OCI-LY1 (cell line): Measurements from ENCODE around the gene ELOF1.

Experiments
- H2AFZ ChIP-seq: fragments of 200-600 bp; sonication (generic), shearing (Covaris generic); 2 replicates; pipeline ENCODE4 v1.6.0; 2014; ENCODE audit warnings: antibody characterized with exemption, mild to moderate bottlenecking, low read length
- H3F3A ChIP-seq: fragments of 200-600 bp; sonication (generic), shearing (Covaris generic); 2 replicates; pipeline ENCODE4 v1.6.0; 2014; ENCODE audit warnings: mild to moderate bottlenecking, antibody characterized with exemption, low read length, moderate library complexity; ENCODE audit not compliant: insufficient read depth
- H3K27ac ChIP-seq: fragments of 200-600 bp; sonication (generic); 2 replicates; pipeline ENCODE4 v1.5.1; 2014; ENCODE audit warnings: low read length, mixed run types, mild to moderate bottlenecking, low read depth; ENCODE audit not compliant: poor library complexity, severe bottlenecking
- H3K27me3 ChIP-seq: fragments of 200-600 bp; sonication (generic); 2 replicates; pipeline ENCODE4 v1.6.0; 2014; ENCODE audit warnings: antibody characterized with exemption, mild to moderate bottlenecking, low read length, moderate library complexity; ENCODE audit not compliant: insufficient read depth
- H3K36me3 ChIP-seq: fragments of 200-600 bp; sonication (generic); 2 replicates; pipeline ENCODE4 v1.6.1; 2014; ENCODE audit warnings: mild to moderate bottlenecking, antibody characterized with exemption, low read length, moderate library complexity, mixed read lengths; ENCODE audit not compliant: insufficient read depth
- H3K4me1 ChIP-seq: fragments of 200-600 bp; sonication (generic); 2 replicates; pipeline ENCODE4 v1.5.1; 2014; ENCODE audit warnings: mild to moderate bottlenecking, low read length, moderate library complexity; ENCODE audit not compliant: insufficient read depth, severe bottlenecking
- H3K4me2 ChIP-seq: fragments of 200-600 bp; sonication (generic), shearing (Covaris generic); 2 replicates; pipeline ENCODE4 v1.6.1; 2014; ENCODE audit warnings: low read length
- H3K4me3 ChIP-seq: fragments of 200-600 bp; sonication (generic); 2 replicates; pipeline ENCODE4 v1.5.1; 2014; ENCODE audit warnings: low read length, low read depth, mild to moderate bottlenecking, mixed read lengths; ENCODE audit not compliant: poor library complexity, severe bottlenecking
- H3K79me2 ChIP-seq: fragments of 200-600 bp; shearing (Covaris generic); 2 replicates; pipeline ENCODE4 v1.6.1; 2016; ENCODE audit warnings: mixed run types, low read length, mixed read lengths; ENCODE audit not compliant: insufficient read depth
- H3K9ac ChIP-seq: fragments of 200-600 bp; sonication (generic), shearing (Covaris generic); 2 replicates; pipeline ENCODE4 v1.6.1; 2014; ENCODE audit warnings: mild to moderate bottlenecking, low read length, mixed read lengths
- H3K9me2 ChIP-seq: fragments of 200-600 bp; sonication (generic), shearing (Covaris generic); 2 replicates; pipeline ENCODE4 v1.6.1; 2014; ENCODE audit warnings: low read depth, mild to moderate bottlenecking, low read length, mixed read lengths
- H3K9me3 ChIP-seq: fragments of 200-600 bp; shearing (Covaris generic); 2 replicates; pipeline ENCODE4 v1.6.1; 2014; ENCODE audit warnings: low read length, mixed read lengths
- H4K20me1 ChIP-seq: fragments of 200-600 bp; sonication (generic), shearing (Covaris generic); 2 replicates; pipeline ENCODE4 v1.6.0; 2016; ENCODE audit warnings: mild to moderate bottlenecking, low read length; ENCODE audit not compliant: insufficient read depth
- CTCF ChIP-seq: fragments of 200-600 bp; sonication (generic), shearing (Covaris generic); IDR thresholded peaks from 2 replicates; pipeline ENCODE4 v1.5.1; 2017; ENCODE audit warnings: mild to moderate bottlenecking, antibody characterized with exemption, low read length, moderate library complexity, mixed read lengths
- EZH2 ChIP-seq: fragments of 200-600 bp; sonication (generic), shearing (Covaris generic); IDR thresholded peaks from 2 replicates; pipeline ENCODE4 v1.8.0; 2017; ENCODE audit warnings: borderline replicate concordance, mixed run types, mild to moderate bottlenecking, antibody characterized with exemption, low read length, moderate library complexity, mixed read lengths

The ELOF1 gene

GRCh38 chr19:11598746-11599145, 39.7 kb upstream of the ELOF1 start:
- no peak overlapping the region for H3K4me3 ChIP-seq
- no peaks in the 10 kb centered on the region for H3F3A ChIP-seq
- 0 out of 2 replicates have a peak, but pooled peaks cover 3% of the 10 kb centered on the region for H3K79me2 ChIP-seq
- no peaks in the 10 kb centered on the region for H3K9me3 ChIP-seq
- H4K20me1 ChIP-seq = no peaks in the 10 kb centered on the region
- H3K36me3 ChIP-seq = 0 out of 2 replicates have a peak, but pooled peaks cover 8% of the 10 kb centered on the region
- no peak overlapping the region for H3K9ac ChIP-seq
- TF ChIP-seq CTCF = no peak
- H3K9me2 ChIP-seq = no peaks in the 10 kb centered on the region
- H2AFZ ChIP-seq = no peak overlapping the region
- H3K4me2 ChIP-seq = peak overlapping the region; percentile 39; the same call in 1 of the 2 replicates
- H3K27ac ChIP-seq = no peak overlapping the region
- peaks cover 15% of the 10 kb centered on the region for H3K4me1 ChIP-seq
- H3K27me3 ChIP-seq = no peaks in the 10 kb centered on the region

DNA sequence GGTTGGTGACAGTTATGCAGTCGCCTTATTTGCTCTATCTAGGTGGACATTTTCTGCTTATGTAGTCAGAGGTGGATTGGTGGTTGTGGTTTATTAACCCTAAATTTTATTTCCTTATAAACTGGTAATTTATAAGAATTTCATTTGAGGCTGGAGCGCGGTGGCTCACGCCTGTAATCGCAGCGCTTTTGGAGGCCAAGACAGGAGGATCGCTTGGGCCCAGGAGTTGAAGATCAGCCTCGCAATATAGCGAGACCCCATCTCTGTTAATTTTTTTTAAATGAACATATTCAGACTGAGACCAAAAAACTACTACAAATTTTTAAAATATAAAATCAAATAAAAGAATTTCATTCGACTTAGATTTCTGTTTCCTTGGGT, 39.1 kb upstream of the ELOF1 start:
- H3K4me3 ChIP-seq = peak overlapping the region; percentile 67
- H3K9ac ChIP-seq = peak overlapping the region; percentile 72
- H3K4me1 ChIP-seq = peaks cover 15% of the 10 kb centered on the region
- no peak for TF ChIP-seq EZH2
- TF ChIP-seq CTCF = no peak
- no peak overlapping the region for H2AFZ ChIP-seq
- H4K20me1 ChIP-seq = no peaks in the 10 kb centered on the region
- H3K27ac ChIP-seq = no peak overlapping the region
- H3K9me2 ChIP-seq = no peaks in the 10 kb centered on the region
- H3F3A ChIP-seq = no peaks in the 10 kb centered on the region
- peak overlapping the region; percentile 75 for H3K4me2 ChIP-seq
- 0 out of 2 replicates have a peak, but pooled peaks cover 3% of the 10 kb centered on the region for H3K79me2 ChIP-seq
- no peaks in the 10 kb centered on the region for H3K9me3 ChIP-seq
- H3K27me3 ChIP-seq = no peaks in the 10 kb centered on the region
- 0 out of 2 replicates have a peak, but pooled peaks cover 4% of the 10 kb centered on the region for H3K36me3 ChIP-seq

DNA sequence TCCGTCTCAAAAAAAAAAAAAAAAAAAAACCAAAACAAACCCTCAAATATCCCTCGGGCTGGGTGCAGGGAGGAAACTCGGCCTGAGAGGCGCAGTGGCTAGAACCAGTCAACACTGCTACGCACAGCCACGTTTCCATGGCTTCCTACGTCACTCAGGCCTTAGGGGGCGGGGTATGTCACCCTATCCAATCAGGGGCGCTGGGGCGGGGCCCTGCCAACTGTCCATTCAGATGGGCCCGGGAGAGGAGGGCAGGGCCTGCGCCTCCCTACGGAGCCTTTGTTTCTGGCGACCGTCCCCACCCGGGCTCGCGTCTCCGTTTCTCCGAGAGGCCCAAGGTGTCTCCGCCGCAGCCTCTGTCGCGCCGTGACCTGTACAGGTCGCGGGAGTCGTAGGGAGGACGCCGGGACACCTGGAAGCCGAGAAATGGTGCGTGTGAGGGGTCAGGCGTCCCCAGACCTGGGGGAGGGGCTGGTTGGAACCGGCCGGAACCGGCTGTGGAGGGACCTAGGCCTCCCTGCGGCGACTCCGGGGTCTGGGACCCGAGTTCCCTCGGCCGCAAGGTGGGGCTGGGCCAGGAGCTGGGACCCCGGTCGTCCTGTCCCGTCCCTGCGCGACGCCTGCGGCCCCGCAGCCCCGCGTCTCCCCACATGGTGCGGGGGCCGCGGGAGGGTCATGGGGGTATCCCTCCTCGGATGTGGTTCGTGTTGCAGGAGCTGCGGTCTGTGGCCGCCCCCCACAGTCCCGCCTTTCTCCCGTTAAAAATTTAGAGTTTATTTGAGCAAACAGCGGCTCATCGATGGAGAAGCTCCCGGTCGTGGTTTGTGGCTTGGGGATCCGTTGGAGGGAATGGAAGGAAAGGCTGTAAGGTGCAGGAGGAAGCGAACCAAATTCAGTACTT, 38.4 kb upstream of the ELOF1 start, which contains the start of gene ZNF627:
Gene ZNF627 (plus strand): TSS at position 282 of the 901 bp plus-strand sequence. CDS start 145 bp downstream, at position 427.
- Histone ChIP-seq H4K20me1 (no peaks in the 10 kb centered on the region), H3K79me2 (0 out of 2 replicates have a peak, but pooled peaks cover 3% of the 10 kb centered on the region), H3K4me2 (peak within 1 kb of the TSS; percentile 75), H2AFZ (no peak within 1 kb of the TSS), H3K36me3 (0 out of 2 replicates have a peak, but pooled peaks cover 3% of the 10 kb centered on the region), H3K9ac (peak within 1 kb of the TSS; percentile 72), H3K27ac (peak within 1 kb of the TSS; percentile 31), H3F3A (no peaks in the 10 kb centered on the region), H3K9me2 (no peaks in the 10 kb centered on the region), H3K4me3 (peak within 1 kb of the TSS; percentile 67), H3K4me1 (peaks cover 15% of the 10 kb centered on the region), H3K9me3 (no peaks in the 10 kb centered on the region), H3K27me3 (no peaks in the 10 kb centered on the region)
- no peak for TF ChIP-seq EZH2
- no peak for TF ChIP-seq CTCF
